HG02870 (cell line): ENCODE data around the gene DEXI.

Experiments
- ATAC-seq: cut with Tn5 transposase; IDR thresholded peaks from one replicate; pipeline ENCODE4 v1.9.1; 2021; ENCODE audit warnings: mild to moderate bottlenecking, moderate library complexity; ENCODE audit not compliant: unreplicated experiment

The DEXI gene

DNA sequence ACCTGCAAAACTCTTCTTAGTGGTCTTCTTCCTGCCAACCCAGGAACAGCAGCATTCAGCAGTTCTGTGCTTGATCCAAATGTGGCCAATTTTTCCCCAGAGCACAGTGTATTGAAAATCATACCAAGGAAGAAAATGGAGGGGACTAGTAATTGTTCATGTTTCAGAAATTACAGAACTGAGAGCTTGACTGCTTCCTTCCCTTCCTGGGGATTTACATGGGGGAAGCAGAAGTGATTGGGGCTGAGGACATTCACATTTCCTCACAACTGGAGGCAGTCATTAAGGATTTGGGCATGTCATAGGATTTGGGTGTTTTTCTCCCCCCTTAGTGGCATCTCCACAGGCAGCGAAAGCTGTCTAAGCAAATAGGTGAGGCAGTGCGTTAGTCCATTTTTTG, 45.5 kb downstream of the DEXI start:
- ATAC-seq, result no peak

DNA sequence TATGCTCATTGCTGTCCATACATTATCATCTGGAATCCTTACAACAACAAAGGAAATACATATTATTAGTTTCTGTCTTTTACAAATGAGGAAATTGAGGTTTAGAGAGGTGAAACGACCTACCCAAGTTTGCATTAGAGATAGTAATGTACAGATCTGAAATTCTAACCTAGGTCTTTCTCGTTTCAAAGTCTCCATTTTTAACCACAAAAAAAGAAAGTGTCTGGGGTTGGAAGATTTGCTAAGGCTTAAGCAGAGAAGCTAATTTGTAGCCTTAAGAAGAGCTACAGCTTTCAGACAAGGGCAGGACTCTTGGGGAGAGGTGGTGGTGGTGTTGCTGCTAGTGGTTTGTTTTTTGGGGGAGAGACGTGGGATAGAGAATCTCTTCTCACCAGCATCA, 46.1 kb downstream of the DEXI start:
- no peak for ATAC-seq

DNA sequence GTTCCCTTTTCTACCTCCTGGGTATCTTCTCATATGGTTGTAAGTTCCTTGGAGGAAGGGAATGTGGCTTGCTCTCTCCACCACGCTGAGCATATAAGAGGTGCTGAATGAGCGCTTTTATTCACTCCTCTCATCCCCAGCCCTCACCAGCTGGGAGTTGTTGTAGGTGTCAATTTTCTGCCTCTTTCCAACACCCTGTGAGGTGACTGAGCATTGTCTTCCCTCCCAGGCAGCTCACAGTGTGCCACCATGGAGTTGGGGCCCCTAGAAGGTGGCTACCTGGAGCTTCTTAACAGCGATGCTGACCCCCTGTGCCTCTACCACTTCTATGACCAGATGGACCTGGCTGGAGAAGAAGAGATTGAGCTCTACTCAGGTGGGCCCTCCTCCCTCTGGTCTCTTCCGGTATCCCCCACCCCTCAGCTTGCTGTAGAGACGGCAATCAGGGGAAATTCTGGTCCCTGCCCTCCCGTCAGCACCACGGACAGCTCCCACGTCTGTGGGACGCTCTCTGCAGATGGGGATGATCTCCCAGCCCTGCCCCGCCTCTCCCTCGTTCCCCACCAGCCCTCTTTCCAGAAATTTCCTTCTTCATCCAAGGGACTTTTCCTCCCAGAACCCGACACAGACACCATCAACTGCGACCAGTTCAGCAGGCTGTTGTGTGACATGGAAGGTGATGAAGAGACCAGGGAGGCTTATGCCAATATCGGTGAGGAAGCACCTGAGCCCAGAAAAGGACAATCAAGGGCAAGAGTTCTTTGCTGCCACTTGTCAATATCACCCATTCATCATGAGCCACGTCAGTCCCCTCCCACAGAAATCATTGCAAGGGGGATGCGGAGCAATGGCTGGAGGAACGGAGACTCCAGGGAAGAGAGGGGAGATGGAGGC, 47.0 kb downstream of the DEXI start:
- no peak for ATAC-seq

DNA sequence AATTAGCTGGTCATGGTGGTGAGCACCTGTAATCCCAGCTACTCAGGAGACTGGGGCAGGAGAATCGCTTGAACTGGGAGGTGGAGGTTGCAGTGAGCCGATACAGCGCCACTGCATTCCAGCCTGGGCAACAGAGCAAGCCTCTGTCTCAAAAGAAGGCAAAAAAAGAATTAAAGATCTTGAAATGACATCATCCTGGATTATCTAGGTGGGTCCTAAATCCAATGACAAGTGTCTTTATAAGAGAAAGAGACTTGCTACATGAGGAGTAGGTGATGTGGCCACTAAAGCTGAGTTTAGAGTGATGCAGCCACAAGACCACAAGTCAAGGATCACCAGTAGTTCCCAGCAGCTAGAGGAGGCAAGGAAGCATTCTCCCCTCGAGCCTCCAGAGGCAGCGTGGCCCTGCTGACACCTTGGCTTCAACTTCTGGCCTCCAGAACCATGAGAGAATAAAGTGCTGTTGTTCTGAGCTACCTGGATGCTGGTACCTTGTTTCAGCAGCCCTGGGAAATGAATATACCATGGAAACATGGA, 49.4 kb downstream of the DEXI start:
- ATAC-seq, result no peak

DNA sequence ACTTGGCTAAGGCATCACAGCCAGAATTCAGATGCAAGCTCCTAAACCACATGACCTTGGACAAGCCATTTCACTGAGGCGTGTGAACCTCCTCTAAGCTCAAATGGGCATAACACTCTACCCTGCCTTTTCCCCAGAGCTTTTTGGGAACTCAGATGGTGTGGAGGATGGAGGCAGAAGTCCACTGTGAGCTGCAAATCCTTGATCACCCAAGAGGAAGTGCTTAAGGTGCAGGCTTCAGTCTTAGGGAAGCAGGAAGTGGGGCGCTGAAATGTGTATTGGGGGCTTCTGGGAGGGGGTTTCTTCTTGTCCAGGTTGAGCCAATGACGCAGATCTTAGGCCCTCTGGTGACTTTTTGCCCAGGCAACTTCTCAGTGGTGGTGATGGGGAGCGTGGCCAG, 52.4 kb downstream of the DEXI start:
- ATAC-seq, result no peak

DNA sequence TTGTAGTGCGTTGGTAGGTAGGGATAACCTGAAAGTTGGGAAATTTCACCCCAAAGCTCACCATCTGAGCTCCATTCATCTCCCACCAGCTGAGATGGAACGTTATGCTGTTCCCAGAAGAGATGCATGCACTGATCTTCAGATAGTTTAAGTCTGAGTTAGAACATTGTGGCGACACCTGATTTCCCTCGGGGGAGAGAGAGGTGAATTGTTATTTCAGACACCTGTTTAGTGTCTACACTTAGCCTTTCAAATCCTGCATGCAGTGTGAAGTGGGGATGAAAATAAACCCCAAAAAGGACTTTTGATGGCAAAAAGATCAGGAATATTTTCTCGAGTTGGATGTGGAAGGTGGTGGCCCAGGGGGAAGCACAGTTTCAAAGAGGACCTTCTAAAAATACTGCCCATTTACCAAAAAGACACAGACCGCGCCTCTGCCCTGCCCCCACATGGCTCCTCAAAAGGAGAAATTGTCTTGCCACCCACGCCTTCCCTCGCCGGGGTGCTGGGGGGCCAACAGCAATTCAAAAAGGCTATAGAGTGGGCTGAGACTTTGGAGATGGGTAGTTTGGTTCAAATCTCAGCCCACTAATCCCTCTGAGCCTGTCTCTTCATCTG, 53.8 kb downstream of the DEXI start:
- no peak for ATAC-seq

DNA sequence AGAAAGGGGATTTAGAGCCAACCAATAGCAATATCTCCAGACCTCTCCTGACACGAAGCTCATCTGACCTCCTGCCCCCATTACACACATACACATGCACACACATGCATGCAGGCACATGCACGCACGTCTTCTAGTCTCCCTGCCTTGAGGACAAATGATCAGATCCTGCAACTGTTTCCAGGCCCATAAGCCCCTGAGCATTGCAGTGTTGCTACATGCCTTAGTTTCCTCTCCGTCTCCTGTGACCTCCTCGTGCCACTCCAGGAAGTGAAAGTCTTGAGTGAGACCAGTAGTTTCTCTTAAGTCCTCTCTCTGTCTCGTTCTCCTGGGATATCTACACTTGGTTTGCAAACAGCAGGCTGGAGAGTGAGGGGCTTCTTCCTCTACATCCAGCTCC, 57.0 kb downstream of the DEXI start:
- ATAC-seq, result no peak

DNA sequence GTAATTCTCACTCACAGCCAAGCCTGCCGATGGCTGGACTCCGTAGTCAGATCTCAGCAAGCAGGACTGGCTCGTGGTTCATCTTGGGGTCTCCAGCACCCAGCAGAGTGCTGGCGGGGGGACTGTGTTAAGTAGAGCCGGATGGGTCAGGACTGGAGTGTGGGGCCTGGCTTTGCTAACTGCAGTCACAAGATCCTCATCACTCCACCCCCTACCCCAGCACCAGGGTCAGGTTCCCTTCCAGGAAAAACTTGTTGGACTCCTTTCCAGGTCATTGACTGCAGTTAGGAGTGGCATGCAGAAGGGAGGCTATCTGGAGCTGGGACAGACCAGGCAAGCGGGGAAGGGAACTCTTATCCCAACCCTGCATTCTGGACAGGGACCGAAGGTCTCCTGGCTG, 59.3 kb downstream of the DEXI start:
- no peak for ATAC-seq

DNA sequence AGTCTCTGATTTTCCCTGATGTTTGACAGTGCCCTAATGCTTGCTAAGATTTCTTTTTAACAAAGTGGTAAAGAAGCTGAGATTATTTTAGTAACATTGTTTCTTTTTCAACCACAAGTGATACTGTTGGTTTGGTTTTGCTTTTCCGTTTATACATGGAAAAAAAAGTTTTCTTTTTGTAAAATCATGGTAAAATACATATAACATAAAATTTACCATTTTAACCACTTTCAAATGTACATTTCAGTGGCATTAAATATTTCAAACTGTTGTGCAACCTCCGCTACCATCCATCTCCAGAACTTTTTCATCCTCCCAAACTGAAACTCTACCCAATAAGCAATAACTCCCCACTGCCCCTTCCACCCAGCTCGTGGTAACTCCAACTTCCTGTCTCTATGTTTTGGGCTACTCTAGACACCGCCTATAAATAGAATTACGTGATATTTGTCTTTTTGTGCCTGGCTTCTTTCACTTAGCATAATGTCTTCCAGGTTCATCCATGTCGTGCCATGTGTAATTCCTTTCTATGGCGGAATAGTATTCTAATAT, 60.7 kb downstream of the DEXI start:
- no peak for ATAC-seq

DNA sequence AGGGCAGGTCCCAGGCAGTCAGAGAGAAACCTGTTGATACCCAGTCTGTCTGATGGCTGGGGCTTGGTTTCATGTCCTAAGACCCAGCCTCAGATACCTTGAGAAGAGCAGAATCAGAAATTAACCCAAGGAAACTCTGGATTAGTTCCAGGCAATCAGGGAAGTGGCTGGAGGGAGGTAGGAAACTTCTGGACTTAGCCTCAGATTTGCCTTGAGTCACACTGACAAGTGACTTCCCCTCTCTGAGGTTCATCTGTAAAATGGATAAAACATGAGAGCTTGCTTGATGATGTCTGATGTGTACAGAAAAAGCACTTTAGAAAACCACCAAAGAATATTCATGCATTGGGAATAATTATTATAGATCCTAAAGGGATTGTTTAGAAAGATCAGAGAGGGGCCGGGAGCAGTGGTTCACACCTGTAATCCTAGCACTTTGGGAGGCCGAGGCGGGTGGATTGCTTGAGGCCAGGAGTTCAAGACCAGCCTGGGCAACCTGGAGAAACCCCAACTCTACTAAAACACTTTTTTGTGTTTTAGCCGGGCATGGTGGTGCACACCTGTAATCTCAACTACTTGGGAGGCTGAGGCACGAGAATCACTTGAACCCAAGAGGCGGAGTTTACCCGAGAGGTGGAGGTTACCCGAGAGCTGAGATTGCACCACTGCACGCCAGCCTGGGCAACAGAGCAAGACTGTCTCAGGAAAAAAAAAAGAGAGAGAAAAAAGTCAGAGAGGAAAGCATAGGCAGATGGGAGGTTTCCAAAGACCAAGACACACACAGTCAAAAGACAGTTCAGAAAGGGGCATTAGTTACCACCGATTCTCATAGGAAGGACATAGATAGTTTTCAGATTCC, 61.4 kb downstream of the DEXI start:
- ATAC-seq, result no peak

DNA sequence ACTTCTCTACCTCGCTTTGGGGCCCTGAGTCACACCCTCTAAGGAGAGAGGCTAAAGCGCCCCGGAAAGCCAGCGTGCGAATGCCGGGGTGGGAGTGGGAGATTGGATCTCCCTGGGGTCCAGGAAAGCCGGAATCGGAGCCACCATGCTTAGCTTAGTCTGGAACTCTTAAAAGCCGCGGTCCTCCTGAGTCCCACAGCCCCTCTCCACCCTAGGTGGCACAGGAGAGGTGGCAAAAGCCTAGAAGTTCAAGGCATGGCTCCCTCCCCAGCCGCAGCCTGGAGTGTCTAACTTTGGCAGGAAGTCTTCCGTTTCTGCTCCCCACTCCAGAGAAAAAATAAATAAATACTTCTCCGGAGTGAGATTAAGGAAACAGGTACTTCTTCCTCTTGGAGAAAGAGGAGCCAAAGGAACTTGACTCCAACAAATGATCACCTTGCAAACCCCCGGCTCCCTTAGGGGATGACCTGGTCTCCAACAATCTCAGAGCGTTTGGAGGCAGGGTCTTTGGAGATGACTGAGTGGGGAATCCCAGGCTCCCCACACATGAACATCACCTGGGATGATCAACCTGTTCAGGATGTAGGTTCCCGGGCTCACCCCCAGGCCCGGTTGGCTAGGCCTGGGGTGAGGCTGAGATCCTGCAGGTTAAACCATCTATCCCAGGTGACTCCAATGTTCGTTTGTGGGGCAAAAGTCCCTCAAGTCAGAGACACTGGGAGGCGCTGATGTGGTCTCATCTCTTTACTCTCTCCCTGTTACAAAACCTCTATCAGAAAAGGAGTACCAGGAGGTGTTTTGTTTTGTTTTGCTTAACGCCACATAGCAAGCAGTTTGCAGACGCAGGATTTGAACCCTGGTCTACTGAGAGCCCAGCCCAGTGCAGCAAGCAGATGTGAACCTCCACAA, 62.3 kb downstream of the DEXI start:
- no peak for ATAC-seq
